Lung (tissue), 12 donors: ENCODE measurements around the gene PFN1. TPM values are rescaled to one million over a fixed set of nuclear protein-coding genes. Genes with fewer than 3 reads are reported as not detected.

Source experiments
- ATAC-seq: fragments of 200-7000 bp; cut with Tn5 transposase; one replicate; pipeline ENCODE4 v1.9.1; 2020; ENCODE audit warnings: moderate number of reproducible peaks; ENCODE audit not compliant: insufficient read depth, low FRiP score
- DNase-seq, 3 donors: peaks; one replicate each; pipeline ENCODE4 v3.0.0-alpha.2; 2013 to 2017
- H3K27ac ChIP-seq, 2 donors: one replicate each; pipeline ENCODE4 v1.5.1; 2013; ENCODE audit warnings: mild to moderate bottlenecking in 2 of 2, moderate library complexity in 2 of 2, control low read depth in 1 of 2, inconsistent platforms in 1 of 2, low read depth in 1 of 2, low read length in 1 of 2
- H3K27me3 ChIP-seq, 3 donors: one replicate each; pipeline ENCODE4 v1.5.1; 2013; ENCODE audit warnings: low read length in 2 of 3; ENCODE audit not compliant: control insufficient read depth in 3 of 3, insufficient read depth in 3 of 3
- H3K36me3 ChIP-seq, 4 donors: one replicate each; pipeline ENCODE4 v1.5.1; 2013; ENCODE audit warnings: low read length in 4 of 4, mild to moderate bottlenecking in 1 of 4, moderate library complexity in 1 of 4; ENCODE audit not compliant: control insufficient read depth in 4 of 4, insufficient read depth in 4 of 4
- H3K4me1 ChIP-seq, 5 donors: one replicate each; pipeline ENCODE4 v1.5.1; 2013; ENCODE audit warnings: low read length in 5 of 5, mild to moderate bottlenecking in 2 of 5, moderate library complexity in 1 of 5; ENCODE audit not compliant: control insufficient read depth in 5 of 5, insufficient read depth in 5 of 5
- H3K4me3 ChIP-seq: one replicate; pipeline ENCODE4 v1.5.1; 2013; ENCODE audit warnings: mild to moderate bottlenecking, control low read depth, moderate library complexity
- H3K9ac ChIP-seq, 2 donors: one replicate each; pipeline ENCODE4 v1.5.1; 2013; ENCODE audit warnings: low read length in 2 of 2, control low read depth in 1 of 2; ENCODE audit not compliant: insufficient read depth in 1 of 2
- H3K9me3 ChIP-seq, 4 donors: one replicate each; pipeline ENCODE4 v1.5.1; 2013; ENCODE audit warnings: low read length in 3 of 4, mild to moderate bottlenecking in 1 of 4, moderate library complexity in 1 of 4; ENCODE audit not compliant: control insufficient read depth in 4 of 4, insufficient read depth in 3 of 4
- CTCF ChIP-seq: IDR thresholded peaks from 2 replicates; pipeline ENCODE4 v1.5.1; 2012; ENCODE audit warnings: mild to moderate bottlenecking; ENCODE audit errors: control extremely low read depth, extremely low read depth
- WGBS, 2 donors: extraction: QIAGEN DNeasy Blood & Tissue Kit; methylation state at CpG; one replicate each; pipeline ENCODE4 v1.1.7; 2013; 5-methylcytosine and 5-hydroxymethylcytosine counted together
- polyA plus RNA-seq, 2 donors: library from polyadenylated mRNA; stranded (reverse); fragments of 200-250 nt; gene quantifications; one replicate each; pipeline ENCODE4 v1.2.1, GENCODE V29; 2013
- total RNA-seq, 2 donors: library from RNA; depleted of rRNA in 1 of 2; stranded (reverse); fragments of >200 nt in 1 of 2; gene quantifications; one replicate each; pipeline ENCODE4 v1.2.1, GENCODE V29; 2014 to 2021
- donor health status: control.
- donor health status: control.
- donor health status: Bipolar disorder and iron deficiency.
- donor health status: healthy.
- donor health status: DM: yes; HTN: yes; CAD: no.

PFN1 gene
- total and polyA plus RNA-seq, 4 donors, result 461 to 2,264 (median 749) TPM

- no peak for TF ChIP-seq CTCF
- H3K9me3 ChIP-seq, result no peaks in the 10 kb centered on the region
Measured at GRCh38 chr17:4951486-4951885, 3.2 kb upstream of the PFN1 start.

GRCh38 chr17:4950746-4951204, 2.4 kb upstream of the PFN1 start, which contains the start of gene ENO3:
Gene ENO3 (plus strand): TSS chr17:4951119. CDS start chr17:4951830, 711 bp downstream.
- H3K36me3 ChIP-seq, result peaks cover 3 to 10% (median 5%) of the 10 kb centered on the region in 4 donors
- no peaks in the 10 kb centered on the region for H3K27me3 ChIP-seq
- 41 to 54% methylated on average over 5 to 7 of the region's 7 CpGs for WGBS, 2 donors
- ATAC-seq, result no peak
- H3K27ac ChIP-seq, result peak within 1 kb of the TSS; percentile 94 to 98
- TF ChIP-seq CTCF, result no peak
- peaks cover 2 to 30% (median 11%) of the 10 kb centered on the region in 5 donors for H3K4me1 ChIP-seq
- H3K9ac ChIP-seq, result peak within 1 kb of the TSS in 1 of 2 donors; percentile 12
- no peaks in the 10 kb centered on the region for H3K9me3 ChIP-seq
- peak in 1 of 3 donors; percentile 24 for DNase-seq
- peak within 1 kb of the TSS; percentile 28 for H3K4me3 ChIP-seq

More at GRCh38 chr17:4951486-4951885, 3.2 kb upstream of the PFN1 start:
- peak overlapping the region in 1 of 2 donors; percentile 98 for H3K27ac ChIP-seq
- ATAC-seq, result no peak
- 82 to 86% methylated on average over 3 of the region's 3 CpGs for WGBS, 2 donors
- peaks cover 0 to 4% (median 2%) of the 10 kb centered on the region in 4 donors for H3K36me3 ChIP-seq
- no peak for DNase-seq
- H3K4me1 ChIP-seq, result peaks cover 0 to 24% (median 8%) of the 10 kb centered on the region in 5 donors
- H3K4me3 ChIP-seq, result no peak overlapping the region
- no peak overlapping the region for H3K9ac ChIP-seq
- no peaks in the 10 kb centered on the region for H3K27me3 ChIP-seq

- Histone ChIP-seq H3K36me3 (peaks cover 7 to 15% (median 9%) of the 10 kb centered on the region in 4 donors), H3K4me1 (peaks cover 2 to 30% (median 16%) of the 10 kb centered on the region in 5 donors), H3K9me3 (no peaks in the 10 kb centered on the region), H3K27ac (peak overlapping the region; percentile 94 to 98), H3K4me3 (peak overlapping the region; percentile 28), H3K9ac (peak overlapping the region in 1 of 2 donors; percentile 12), H3K27me3 (no peaks in the 10 kb centered on the region)
- 4% methylated on average over 43 to 52 of the region's 52 CpGs for WGBS, 2 donors
- peak; percentile 49 to 67 (median 62) for DNase-seq
- TF ChIP-seq CTCF, result no peak
- ATAC-seq, result peak; percentile 16
Measured at GRCh38 chr17:4950075-4950745, 1.9 kb upstream of the PFN1 start.
